ENCODE measurements around the gene CAMKMT. TPM values are rescaled to one million over a fixed set of nuclear protein-coding genes. Genes with fewer than 3 reads are reported as not detected.
A peak's percentile ranks its signal among the peaks of the same experiment; 100 is the strongest.

CAMKMT gene
- total RNA-seq, 2 experiments from 2014 or later = 11.9 to 13.9 TPM

DNA sequence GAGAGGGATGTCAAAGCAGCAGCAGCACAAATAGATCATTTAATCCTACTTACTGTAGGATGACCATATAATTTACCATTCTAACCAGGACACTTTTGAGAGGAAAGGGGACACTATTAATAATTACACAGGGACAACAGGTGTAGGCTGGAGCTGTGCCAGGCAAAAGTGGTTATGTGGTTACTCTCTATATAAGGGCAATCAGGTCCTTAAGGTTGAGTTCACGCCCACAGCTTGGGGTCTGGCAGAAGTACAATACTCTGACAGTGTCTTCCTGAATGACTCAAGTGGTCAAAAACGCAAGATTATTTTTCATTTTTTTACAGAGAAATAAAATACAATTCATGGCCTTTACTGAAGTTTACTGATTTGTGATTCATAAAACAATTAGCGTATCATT, 3.2 kb upstream of the CAMKMT start:
- Mint-ChIP-seq H3K4me3 (peak overlapping the region; percentile 64), H3K4me1 (ENCODE audit: low read depth) (peaks cover 60% of the 10 kb centered on the region), H3K27ac (peak overlapping the region; percentile 52), H3K27me3 (no peaks in the 10 kb centered on the region), H3K36me3 (ENCODE audit: low read depth) (peaks cover 48% of the 10 kb centered on the region), H3K9me3 (no peaks in the 10 kb centered on the region)
- Histone ChIP-seq H3K27ac (ENCODE audit: low read depth in 1 of 2, low read length in 2 of 2) (no peak overlapping the region), H3K4me3 (ENCODE audit: low read length) (no peak overlapping the region), H3K36me3 (ENCODE audit: insufficient read depth, low read length) (peaks cover 3% of the 10 kb centered on the region), H3K27me3 (ENCODE audit: control insufficient read depth in 1 of 2, insufficient read depth in 2 of 2, low read length in 2 of 2) (no peaks in the 10 kb centered on the region), H3K9me3 (ENCODE audit: control insufficient read depth in 1 of 2, insufficient read depth in 1 of 2, low read length in 2 of 2) (no peaks in the 10 kb centered on the region), H3K4me1 (ENCODE audit: insufficient read depth, low read length) (peaks cover 24% of the 10 kb centered on the region)
- ATAC-seq (ENCODE audit: poor library complexity) (no peak), DNase-seq (peak in 8 of 14 experiments; percentile 9 to 63 (median 34))
- TF ChIP-seq, protein P1, sequence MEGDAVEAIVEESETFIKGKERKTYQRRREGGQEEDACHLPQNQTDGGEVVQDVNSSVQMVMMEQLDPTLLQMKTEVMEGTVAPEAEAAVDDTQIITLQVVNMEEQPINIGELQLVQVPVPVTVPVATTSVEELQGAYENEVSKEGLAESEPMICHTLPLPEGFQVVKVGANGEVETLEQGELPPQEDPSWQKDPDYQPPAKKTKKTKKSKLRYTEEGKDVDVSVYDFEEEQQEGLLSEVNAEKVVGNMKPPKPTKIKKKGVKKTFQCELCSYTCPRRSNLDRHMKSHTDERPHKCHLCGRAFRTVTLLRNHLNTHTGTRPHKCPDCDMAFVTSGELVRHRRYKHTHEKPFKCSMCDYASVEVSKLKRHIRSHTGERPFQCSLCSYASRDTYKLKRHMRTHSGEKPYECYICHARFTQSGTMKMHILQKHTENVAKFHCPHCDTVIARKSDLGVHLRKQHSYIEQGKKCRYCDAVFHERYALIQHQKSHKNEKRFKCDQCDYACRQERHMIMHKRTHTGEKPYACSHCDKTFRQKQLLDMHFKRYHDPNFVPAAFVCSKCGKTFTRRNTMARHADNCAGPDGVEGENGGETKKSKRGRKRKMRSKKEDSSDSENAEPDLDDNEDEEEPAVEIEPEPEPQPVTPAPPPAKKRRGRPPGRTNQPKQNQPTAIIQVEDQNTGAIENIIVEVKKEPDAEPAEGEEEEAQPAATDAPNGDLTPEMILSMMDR (IDR thresholded peaks at IDR 0.05) = no peak
- ChIA-PET POLR2A (interaction anchor here (1.1 to 1.3 kb wide), 2 partner anchors 20 to 33 kb away, joined by 3 read pairs; no protein-coding TSS in a partner anchor), CTCF (interaction anchor here (0.6 to 0.9 kb wide), 3 partner anchors 8 to 121 kb away, joined by 3 to 4 read pairs (median 3); no protein-coding TSS in a partner anchor)
- intact Hi-C loops (cut with DNase I, micrococcal nuclease) = loop anchor here in 1 of 2 experiments (10.0 kb wide), 1 partner anchor 1994 kb away; the partner anchor contains the start of gene COX7A2L

DNA sequence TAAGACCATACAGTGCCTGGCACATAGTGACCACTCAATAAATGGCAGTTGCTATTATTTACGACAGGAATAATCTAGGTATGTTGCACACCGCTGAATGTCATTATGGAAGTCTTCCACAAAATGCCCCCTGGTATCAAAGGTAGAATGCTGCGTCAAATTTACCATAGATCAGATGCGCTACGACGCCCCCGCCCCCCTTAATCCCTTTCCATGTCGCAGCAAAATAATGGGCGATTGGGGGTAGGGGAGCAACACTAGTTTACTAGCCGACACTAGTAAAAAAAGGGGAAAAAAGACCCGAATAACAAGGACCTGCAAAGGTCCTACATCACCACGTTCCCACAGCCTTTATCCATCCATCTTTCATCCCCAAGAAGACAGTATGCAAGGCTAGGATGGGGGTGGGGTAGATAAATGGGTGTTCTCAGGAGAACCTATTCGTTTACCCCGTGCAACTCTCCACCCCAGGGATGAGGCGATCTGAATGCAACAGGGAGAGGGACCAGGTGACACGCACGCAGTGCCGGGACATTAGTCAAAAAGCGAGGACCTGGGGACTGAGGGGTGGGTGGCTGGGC, 908 bp upstream of the CAMKMT start:
- Histone ChIP-seq H3K36me3 (ENCODE audit: insufficient read depth, low read length) (peaks cover 2% of the 10 kb centered on the region), H3K4me3 (ENCODE audit: low read length) (peak overlapping the region; percentile 89), H3K9me3 (ENCODE audit: control insufficient read depth in 1 of 2, insufficient read depth in 1 of 2, low read length in 2 of 2) (no peaks in the 10 kb centered on the region), H3K27me3 (ENCODE audit: control insufficient read depth in 1 of 2, insufficient read depth in 2 of 2, low read length in 2 of 2) (no peaks in the 10 kb centered on the region), H3K4me1 (ENCODE audit: insufficient read depth, low read length) (peaks cover 26% of the 10 kb centered on the region), H3K27ac (ENCODE audit: low read depth in 1 of 2, low read length in 2 of 2) (peak overlapping the region; percentile 95 to 100)
- Mint-ChIP-seq H3K4me3 (peak overlapping the region; percentile 98), H3K9me3 (no peaks in the 10 kb centered on the region), H3K27ac (peak overlapping the region; percentile 99), H3K27me3 (no peaks in the 10 kb centered on the region), H3K36me3 (ENCODE audit: low read depth) (peaks cover 34% of the 10 kb centered on the region), H3K4me1 (ENCODE audit: low read depth) (peaks cover 68% of the 10 kb centered on the region)
- ChIA-PET CTCF (interaction anchor here (0.7 to 2.3 kb wide), 4 partner anchors 32 to 317 kb away, joined by 3 to 15 read pairs (median 4); no protein-coding TSS in a partner anchor), POLR2A (interaction anchor here (1.0 to 4.2 kb wide), 18 partner anchors 8 to 1550 kb away, joined by 3 to 111 read pairs (median 9); partner anchors contain the start of genes LRPPRC and PPM1B)
- intact Hi-C loops (cut with DNase I, micrococcal nuclease) = loop anchor here (1.0 to 10.0 kb wide), 8 partner anchors 114 to 1556 kb away; partner anchors contain the start of genes PPM1B (in 2 of the 2), DYNC2LI1 (in 1 of the 2) and THADA (in 1 of the 2)
- peak; percentile 14 for ATAC-seq (ENCODE audit: poor library complexity)
- TF ChIP-seq, protein P1 (IDR thresholded peaks at IDR 0.05) = no peak
- DNase-seq = no peak

DNA sequence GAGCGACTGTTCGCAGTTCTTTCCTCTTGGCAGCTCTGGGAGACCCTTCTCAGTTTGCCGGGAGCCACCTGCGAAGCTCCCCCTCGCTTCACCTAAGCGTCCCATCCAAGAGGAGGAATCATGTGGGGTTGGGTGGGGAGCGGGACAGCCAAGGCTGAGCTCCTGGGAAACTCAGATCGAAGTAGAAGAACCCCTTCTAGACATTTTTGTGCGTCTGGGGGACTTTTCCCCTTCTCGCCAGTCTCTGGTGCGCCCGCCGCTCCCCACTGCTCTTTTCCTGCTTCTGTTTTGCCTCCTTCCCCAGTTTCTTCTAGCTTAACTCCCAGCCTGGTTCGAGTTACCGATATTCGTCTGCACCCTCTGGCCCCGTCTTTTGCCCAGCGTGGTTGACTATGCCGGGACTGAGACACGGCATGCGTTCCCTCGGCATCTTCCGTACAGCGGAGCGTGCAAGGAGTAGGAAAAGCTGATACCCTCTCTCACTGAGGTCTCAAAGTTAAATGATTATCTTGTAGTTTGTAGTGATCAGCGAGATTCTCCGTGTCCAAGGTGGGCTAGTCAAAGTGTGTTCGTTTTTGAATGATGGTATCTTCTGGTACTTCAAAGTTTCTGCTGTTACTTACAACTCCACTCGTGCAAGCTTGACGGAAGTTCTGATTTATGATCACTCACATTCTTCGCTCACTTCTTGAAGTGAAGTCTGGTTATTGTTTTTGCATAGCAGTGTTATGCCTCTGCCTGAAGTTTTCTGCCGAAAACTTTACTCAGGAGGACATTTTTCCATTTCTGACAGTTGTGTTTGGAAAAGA, 664 bp downstream of the CAMKMT start:
- Mint-ChIP-seq H3K27me3 (no peaks in the 10 kb centered on the region), H3K4me3 (peak overlapping the region; percentile 98), H3K9me3 (no peaks in the 10 kb centered on the region), H3K36me3 (ENCODE audit: low read depth) (peaks cover 26% of the 10 kb centered on the region), H3K4me1 (ENCODE audit: low read depth) (peaks cover 57% of the 10 kb centered on the region), H3K27ac (peak overlapping the region; percentile 99)
- Histone ChIP-seq H3K9me3 (ENCODE audit: control insufficient read depth in 1 of 2, insufficient read depth in 1 of 2, low read length in 2 of 2) (no peaks in the 10 kb centered on the region), H3K27ac (ENCODE audit: low read depth in 1 of 2, low read length in 2 of 2) (peak overlapping the region; percentile 95 to 100), H3K27me3 (ENCODE audit: control insufficient read depth in 1 of 2, insufficient read depth in 2 of 2, low read length in 2 of 2) (no peaks in the 10 kb centered on the region), H3K36me3 (ENCODE audit: insufficient read depth, low read length) (no peaks in the 10 kb centered on the region), H3K4me3 (ENCODE audit: low read length) (peak overlapping the region; percentile 89), H3K4me1 (ENCODE audit: insufficient read depth, low read length) (peaks cover 26% of the 10 kb centered on the region)
- peak; percentile 16 for ATAC-seq (ENCODE audit: poor library complexity)
- ChIA-PET CTCF (interaction anchor here (0.8 to 2.3 kb wide), 5 partner anchors 30 to 318 kb away, joined by 3 to 15 read pairs (median 4); no protein-coding TSS in a partner anchor), POLR2A (interaction anchor here (0.6 to 4.2 kb wide), 27 partner anchors 8 to 1552 kb away, joined by 3 to 111 read pairs (median 5); partner anchors contain the start of genes LRPPRC and PPM1B)
- TF ChIP-seq, protein P1 (IDR thresholded peaks at IDR 0.05) = no peak
- peak; percentile 10 to 64 (median 30) for DNase-seq
- intact Hi-C loops (cut with DNase I, micrococcal nuclease) = loop anchor here (5.0 to 10.0 kb wide), 6 partner anchors 115 to 1558 kb away; partner anchors contain the start of genes DYNC2LI1 (in 1 of the 2), PPM1B (in 1 of the 2) and THADA (in 1 of the 2)
